ENCODE measurements around the gene LZTS2. TPM values are rescaled to one million over a fixed set of nuclear protein-coding genes. Genes with fewer than 3 reads are reported as not detected.
"Not testable (repeated sequence)": the region's sequence is repeated elsewhere in the genome, so short reads cannot be mapped to it uniquely, and the experiment has no call there.

LZTS2 gene
- polyA plus RNA-seq, 4 donors = 43.5 to 83.7 (median 70.8) TPM

DNA sequence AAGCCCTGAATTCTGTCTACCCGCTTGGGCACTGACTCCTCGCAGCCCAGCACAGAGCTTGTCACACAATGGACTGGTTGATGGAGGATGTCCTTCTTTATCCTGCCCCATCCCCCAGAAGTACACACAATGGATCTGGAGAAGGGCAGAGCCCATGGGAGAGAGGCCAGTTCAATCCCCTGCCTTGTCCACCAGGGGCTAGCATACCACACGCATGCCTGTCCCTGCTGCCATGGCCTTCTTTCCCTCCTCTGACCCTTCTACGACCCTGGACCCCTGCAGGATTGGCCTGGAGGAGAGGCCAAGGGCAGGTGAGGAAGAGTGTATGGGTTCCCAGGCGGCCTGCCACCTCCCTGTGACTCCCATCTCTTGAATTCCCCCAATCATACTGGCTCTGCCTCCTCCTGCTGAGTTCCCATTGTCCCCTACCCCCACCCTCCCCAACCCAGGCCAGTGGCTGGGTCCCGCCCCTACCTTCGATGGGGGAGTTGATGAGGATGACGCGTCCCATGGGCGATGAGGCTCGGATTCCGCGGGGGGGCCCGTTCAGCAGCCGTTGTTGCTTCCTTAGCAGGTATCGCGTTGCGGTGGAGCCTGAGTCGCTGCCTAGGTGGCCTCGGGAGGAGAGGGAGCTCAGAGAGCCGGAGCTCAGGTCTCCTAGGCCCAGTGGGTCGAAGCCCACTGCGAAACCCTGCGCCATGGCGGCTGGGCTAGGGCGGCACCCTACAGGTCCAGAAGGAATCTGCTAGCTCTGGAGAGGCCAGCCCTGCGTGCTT lies 30.1 kb downstream of the LZTS2 start:
- DNase-seq (ENCODE audit: low read depth in 4 of 4, low spot score in 2 of 4) = no peak

DNA sequence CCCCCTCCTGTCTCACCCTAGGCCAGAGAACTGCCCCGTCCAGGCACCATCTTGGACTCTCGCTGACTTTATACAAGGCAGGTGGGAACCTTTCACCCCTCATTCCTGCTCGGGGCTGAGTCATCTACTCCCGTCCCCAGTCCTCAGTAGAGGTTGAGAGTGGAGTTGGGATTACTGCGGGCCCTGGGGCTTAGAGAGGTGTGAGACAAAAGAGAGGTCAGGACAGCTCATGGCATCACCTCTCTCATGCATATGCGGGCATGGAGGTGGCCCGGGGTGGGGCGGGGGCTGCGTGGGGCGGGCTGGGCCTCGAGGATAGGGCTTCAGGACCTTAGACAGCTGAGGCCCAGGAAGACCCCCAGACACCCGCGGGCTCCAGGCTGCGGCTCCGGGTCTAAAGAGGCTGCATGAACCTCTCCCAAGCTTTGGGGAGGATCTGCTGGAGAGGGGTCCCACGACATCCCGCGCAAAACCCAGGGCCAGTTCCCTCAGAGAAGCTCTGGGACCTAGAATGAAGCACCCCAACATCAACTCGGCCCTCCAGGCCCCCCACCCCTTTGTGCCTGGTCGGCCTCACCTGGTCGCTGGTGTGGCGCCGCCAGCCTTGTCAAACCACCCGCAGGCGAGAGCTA lies 31.0 kb downstream of the LZTS2 start:
- no peak for DNase-seq (ENCODE audit: low read depth in 4 of 4, low spot score in 2 of 4)

- peak in 1 of 4 donors; percentile 83 for DNase-seq (ENCODE audit: low read depth in 4 of 4, low spot score in 2 of 4)
Measured at GRCh38 chr10:101031128-101031795, 31.7 kb downstream of the LZTS2 start, which contains the start of the genes PDZD7 and SFXN3. Gene PDZD7 (minus strand): TSS chr10:101031129. CDS start chr10:101030219, 910 bp downstream. Gene SFXN3 (plus strand): TSS chr10:101031234. CDS start chr10:101034695, 3,461 bp downstream.

DNA sequence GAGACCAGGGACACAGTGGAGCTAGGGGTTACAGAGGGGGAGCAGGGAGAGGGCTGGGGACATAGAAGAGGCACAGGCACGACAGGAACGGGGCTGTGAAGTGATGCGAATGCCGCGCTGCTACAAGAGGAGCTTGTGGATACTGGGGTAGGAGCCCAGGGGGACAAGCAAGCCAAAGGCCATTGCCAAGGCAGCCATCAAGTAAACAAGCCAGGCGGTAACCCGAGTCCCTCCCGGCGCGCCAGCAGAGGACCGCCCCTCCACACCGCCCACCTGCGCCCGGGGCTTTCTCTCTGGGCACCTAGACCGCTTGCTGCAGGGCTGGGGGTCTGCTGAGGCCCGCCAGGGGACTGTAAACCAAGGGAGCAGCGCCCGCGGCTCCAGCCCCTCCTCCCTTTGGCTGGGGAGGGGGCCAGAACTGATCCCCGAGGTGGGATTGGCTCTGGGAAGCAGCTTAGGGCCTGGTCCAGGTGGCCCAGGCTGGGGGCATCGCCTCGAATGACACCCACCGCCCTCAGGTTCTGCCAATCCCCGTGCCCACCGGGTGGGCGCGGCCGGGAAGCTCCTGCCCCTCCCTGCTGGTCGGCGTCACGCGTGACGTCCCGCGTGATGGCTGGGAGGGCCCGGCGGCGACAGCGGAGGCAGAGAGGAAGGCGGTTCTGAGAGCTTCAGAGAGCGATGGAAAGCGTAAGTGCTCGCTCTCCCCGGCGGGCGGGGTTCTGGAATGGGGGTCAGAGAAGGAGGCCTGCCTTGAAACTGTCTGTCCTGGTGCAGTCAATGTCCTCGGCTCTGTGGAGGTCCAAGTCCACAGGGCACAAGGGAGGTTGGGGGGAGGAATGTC lies 32.4 kb downstream of the LZTS2 start:
- no peak for DNase-seq (ENCODE audit: low read depth in 4 of 4, low spot score in 2 of 4)

DNA sequence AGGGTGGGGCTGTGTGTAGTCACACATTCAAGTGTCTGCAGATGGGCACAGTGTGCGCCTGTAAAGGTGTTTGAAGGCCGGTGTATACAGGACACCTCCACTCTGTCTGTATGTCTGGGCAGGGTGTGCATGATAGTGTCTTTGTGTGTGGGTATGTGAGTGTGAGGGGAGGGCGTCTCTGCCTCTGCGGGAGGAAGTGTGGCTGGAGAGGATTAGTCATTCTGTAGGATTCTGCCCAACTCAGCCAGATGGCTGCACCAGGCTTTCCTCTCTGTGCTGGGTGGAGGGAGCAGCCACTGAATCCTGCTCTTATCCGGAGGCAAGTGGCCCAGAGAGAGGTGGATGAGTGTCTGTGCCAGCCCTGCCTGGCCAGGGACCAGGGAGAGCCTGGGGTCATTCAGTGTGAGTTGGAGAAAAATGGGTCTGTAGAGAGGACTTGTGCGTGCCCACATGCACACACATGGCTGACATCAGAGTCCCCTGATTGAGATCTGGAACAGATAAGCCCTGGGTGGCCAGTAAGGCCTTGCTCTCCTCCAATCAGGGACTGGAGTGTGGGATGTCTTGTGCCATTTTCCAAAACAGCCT lies 33.1 kb downstream of the LZTS2 start:
- DNase-seq (ENCODE audit: low read depth in 4 of 4, low spot score in 2 of 4) = no peak

DNA sequence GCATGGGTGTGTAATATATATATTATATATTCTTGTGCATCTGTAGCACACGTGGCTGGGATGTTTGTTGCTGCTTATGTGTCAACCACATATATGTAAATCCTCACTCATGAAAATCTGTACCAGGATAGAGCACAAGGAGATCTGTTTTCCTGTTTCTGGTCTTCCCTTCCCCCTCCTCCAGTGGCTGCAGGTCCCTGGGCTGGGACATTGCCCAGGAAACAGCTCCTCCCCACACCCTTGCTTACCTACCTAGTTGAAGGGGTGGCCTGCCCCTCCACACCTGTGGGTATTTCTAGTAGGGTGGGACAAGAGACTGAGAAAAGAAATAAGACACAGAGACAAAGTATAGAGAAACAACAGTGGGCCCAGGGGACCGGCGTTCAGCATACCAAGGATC lies 33.7 kb downstream of the LZTS2 start:
- no peak for DNase-seq (ENCODE audit: low read depth in 4 of 4, low spot score in 2 of 4)

DNA sequence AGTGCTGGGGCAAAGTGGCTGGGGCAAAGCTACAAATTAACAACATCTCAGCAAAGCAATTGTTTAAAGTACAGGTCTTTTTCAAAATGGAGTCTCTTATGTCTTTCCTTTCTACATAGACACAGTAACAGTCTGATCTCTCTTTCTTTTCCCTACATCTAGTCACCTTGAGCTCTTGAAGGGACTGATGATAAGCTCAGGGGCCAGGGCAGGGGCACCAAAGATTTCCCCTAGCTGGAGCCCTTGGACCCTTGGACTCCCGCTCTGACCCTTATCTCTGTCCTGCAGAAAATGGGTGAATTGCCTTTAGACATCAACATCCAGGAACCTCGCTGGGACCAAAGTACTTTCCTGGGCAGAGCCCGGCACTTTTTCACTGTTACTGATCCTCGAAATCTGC lies 34.8 kb downstream of the LZTS2 start:
- DNase-seq (ENCODE audit: low read depth in 4 of 4, low spot score in 2 of 4) = not testable (repeated sequence)

- DNase-seq (ENCODE audit: low read depth in 4 of 4, low spot score in 2 of 4) = no peak
Measured at GRCh38 chr10:101035314-101035713, 35.7 kb downstream of the LZTS2 start.

GRCh38 chr10:101035916-101036702 lies 36.5 kb downstream of the LZTS2 start:
- no peak for DNase-seq (ENCODE audit: low read depth in 4 of 4, low spot score in 2 of 4)

DNA sequence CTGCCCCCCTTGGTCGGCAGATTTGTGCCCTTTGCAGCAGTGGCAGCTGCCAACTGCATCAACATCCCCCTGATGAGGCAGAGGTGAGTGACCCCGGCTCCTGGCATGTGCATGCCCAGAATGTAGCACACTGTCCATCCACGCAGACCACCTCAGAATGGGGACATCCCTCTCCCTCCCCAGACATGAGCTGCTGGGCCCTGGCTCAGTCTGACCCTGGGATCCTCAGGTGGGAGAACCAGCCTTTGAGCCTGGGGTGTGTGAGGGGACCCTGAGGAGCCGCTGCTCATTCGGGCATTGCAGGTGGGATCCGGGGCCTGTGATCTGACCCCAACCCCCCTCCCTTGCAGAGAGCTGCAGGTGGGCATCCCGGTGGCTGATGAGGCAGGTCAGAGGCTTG lies 37.1 kb downstream of the LZTS2 start:
- DNase-seq (ENCODE audit: low read depth in 4 of 4, low spot score in 2 of 4) = no peak

DNA sequence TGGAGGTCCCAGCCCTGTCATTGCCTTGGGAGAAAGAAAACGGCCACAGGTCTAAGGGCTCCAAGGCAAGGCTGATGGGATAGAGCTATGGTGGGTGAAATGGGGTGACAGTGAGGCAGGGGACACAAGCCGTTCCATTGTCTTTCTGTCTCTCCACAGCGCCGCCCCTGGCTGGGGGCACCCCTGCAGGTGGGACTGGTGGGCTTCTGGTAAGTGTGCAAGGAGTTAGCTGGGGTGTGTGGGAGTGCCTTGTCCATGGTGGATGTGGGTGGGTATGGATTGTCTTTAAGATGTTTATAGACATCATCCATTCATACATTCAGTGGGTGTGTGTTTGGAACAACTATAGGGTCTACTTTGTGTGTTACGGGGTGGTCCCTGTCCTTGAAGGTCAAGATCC lies 38.9 kb downstream of the LZTS2 start:
- no peak for DNase-seq (ENCODE audit: low read depth in 4 of 4, low spot score in 2 of 4)

DNA sequence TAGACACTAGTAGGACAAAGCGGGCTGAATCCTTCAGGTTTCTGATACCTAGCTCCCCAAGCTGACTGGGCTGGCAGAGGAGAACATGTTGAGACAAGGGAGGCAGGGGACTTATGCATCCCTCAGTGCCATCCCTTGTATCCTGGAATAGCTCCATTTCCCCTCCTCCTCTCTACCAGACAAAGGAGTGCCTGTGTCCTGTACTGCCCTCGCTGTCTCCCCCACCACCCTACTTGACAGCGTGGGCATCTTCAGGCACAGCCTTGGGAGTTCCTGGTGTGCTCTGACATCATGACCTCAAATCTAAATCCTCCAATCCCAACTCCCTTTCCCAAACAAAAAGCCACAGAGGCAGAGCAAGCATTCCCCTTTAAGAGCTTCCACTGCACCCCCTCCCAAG lies 40.5 kb downstream of the LZTS2 start:
- no peak for DNase-seq (ENCODE audit: low read depth in 4 of 4, low spot score in 2 of 4)

DNA sequence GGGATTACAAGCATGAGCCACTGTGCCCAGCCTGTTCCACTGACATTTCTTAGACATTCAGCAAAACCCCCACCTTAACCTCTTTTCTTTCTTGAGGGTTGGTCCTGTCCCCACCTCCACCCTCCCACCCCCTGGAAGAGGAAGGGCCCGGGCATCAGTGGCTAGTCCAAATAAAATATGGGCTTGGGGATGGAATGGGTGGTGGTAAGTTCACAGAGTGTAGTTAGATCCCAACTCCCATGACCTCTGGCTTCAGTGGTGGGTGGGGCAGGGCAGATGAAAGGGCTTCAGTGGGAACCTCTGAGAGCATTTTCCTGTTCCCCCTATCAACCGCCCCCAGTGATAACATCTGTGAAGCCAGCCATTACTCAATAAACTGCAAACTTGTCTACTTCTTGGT lies 41.2 kb downstream of the LZTS2 start:
- DNase-seq (ENCODE audit: low read depth in 4 of 4, low spot score in 2 of 4) = no peak

- peak in 2 of 4 donors; percentile 75 to 83 for DNase-seq (ENCODE audit: low read depth in 4 of 4, low spot score in 2 of 4)
Measured at GRCh38 chr10:101041252-101041761, 41.7 kb downstream of the LZTS2 start.

- no peak for DNase-seq (ENCODE audit: low read depth in 4 of 4, low spot score in 2 of 4)
Measured at GRCh38 chr10:101042118-101042517, 42.5 kb downstream of the LZTS2 start.

DNA sequence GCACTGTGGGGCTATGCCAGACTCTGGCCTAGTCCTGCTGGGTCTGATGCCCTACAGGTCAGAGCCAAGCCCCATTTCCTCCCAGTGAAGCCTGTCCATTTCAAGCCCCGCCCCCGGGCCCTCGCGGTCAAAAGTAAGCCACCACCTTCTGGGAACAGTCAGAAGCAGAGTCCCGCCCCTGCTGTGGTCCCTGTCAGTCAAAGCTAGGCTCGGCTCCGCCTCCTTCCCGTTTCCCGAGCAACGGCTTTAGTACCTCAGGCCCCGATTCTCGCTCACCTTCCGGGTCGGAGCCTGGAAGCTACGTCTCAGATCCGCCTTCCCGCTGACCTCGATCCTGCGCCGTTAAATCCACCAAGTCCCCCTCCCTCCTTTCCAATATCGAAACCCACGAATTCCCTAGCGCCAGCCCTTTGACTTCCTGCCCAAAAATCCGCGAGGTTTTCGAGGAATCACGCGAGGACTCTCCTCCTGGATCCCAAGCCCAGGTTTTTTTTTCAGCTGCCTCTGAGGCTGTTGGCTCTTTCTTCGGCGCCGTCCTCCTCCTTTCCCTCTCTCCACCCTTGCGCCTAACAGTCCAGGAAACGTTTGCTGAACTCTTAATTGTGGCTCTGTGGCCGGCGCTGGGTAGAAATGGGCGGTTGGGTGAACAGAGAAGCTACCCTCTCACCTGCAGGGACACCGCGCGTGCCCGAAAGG lies 43.2 kb downstream of the LZTS2 start:
- peak in 1 of 4 donors; percentile 93 for DNase-seq (ENCODE audit: low read depth in 4 of 4, low spot score in 2 of 4)

- no peak for DNase-seq (ENCODE audit: low read depth in 4 of 4, low spot score in 2 of 4)
Measured at GRCh38 chr10:101043363-101043707, 43.7 kb downstream of the LZTS2 start.

GRCh38 chr10:101044117-101044516 lies 44.5 kb downstream of the LZTS2 start:
- DNase-seq (ENCODE audit: low read depth in 4 of 4, low spot score in 2 of 4) = no peak
